ENCODE measurements around the gene GIMAP5. TPM values are rescaled to one million over a fixed set of nuclear protein-coding genes. Genes with fewer than 3 reads are reported as not detected.
A peak's percentile ranks its signal among the peaks of the same experiment; 100 is the strongest.

The GIMAP5 gene
- total RNA-seq, 2 donors from 2014 or later: 14.5 to 22.2 TPM

GRCh38 chr7:150734254-150734653 is 3.0 kb upstream of the GIMAP5 start:
- peaks cover 0 to 1% of the 10 kb centered on the region in 2 donors for H3K9me3 ChIP-seq

GRCh38 chr7:150735596-150736358 is 1.4 kb upstream of the GIMAP5 start:
- DNase-seq (ENCODE audit: low spot score): no peak
- Histone ChIP-seq H3K9me3 (no peaks in the 10 kb centered on the region), H3K27me3 (no peaks in the 10 kb centered on the region), H3K4me3 (no peak overlapping the region), H3K27ac (peak overlapping the region in 1 of 2 donors; percentile 67), H3K4me1 (peaks cover 0 to 7% of the 10 kb centered on the region in 2 donors), H3K36me3 (no peaks in the 10 kb centered on the region)
- TF ChIP-seq, protein P1, sequence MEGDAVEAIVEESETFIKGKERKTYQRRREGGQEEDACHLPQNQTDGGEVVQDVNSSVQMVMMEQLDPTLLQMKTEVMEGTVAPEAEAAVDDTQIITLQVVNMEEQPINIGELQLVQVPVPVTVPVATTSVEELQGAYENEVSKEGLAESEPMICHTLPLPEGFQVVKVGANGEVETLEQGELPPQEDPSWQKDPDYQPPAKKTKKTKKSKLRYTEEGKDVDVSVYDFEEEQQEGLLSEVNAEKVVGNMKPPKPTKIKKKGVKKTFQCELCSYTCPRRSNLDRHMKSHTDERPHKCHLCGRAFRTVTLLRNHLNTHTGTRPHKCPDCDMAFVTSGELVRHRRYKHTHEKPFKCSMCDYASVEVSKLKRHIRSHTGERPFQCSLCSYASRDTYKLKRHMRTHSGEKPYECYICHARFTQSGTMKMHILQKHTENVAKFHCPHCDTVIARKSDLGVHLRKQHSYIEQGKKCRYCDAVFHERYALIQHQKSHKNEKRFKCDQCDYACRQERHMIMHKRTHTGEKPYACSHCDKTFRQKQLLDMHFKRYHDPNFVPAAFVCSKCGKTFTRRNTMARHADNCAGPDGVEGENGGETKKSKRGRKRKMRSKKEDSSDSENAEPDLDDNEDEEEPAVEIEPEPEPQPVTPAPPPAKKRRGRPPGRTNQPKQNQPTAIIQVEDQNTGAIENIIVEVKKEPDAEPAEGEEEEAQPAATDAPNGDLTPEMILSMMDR (IDR thresholded peaks at IDR 0.05): no peak

More at GRCh38 chr7:150734254-150734653, 3.0 kb upstream of the GIMAP5 start:
- Histone ChIP-seq H3K27ac (no peak overlapping the region), H3K36me3 (no peaks in the 10 kb centered on the region), H3K4me3 (no peak overlapping the region), H3K4me1 (peaks cover 0 to 7% of the 10 kb centered on the region in 2 donors), H3K27me3 (no peaks in the 10 kb centered on the region)
- DNase-seq (ENCODE audit: low spot score): no peak
- TF ChIP-seq, protein P1 (IDR thresholded peaks at IDR 0.05): no peak

- Histone ChIP-seq H3K9me3 (no peaks in the 10 kb centered on the region), H3K27ac (peak overlapping the region; percentile 67 to 70), H3K36me3 (peaks cover 3% of the 10 kb centered on the region), H3K27me3 (no peaks in the 10 kb centered on the region), H3K4me1 (peaks cover 0 to 7% of the 10 kb centered on the region in 2 donors), H3K4me3 (peak overlapping the region; percentile 36 to 50)
- no peak for DNase-seq (ENCODE audit: low spot score)
- TF ChIP-seq, protein P1 (IDR thresholded peaks at IDR 0.05): no peak
Observed at GRCh38 chr7:150736864-150737263, 354 bp upstream of the GIMAP5 start.

- H3K27ac ChIP-seq: peak overlapping the region; percentile 67 to 70
- H3K4me3 ChIP-seq: peak overlapping the region; percentile 36 to 50
- peaks cover 15% of the 10 kb centered on the region for H3K36me3 ChIP-seq
- peaks cover 0 to 10% of the 10 kb centered on the region in 2 donors for H3K4me1 ChIP-seq
- no peaks in the 10 kb centered on the region for H3K9me3 ChIP-seq
- TF ChIP-seq, protein P1 (IDR thresholded peaks at IDR 0.05): no peak
- no peak for DNase-seq (ENCODE audit: low spot score)
- H3K27me3 ChIP-seq: no peaks in the 10 kb centered on the region
Observed at GRCh38 chr7:150738092-150738491, 874 bp downstream of the GIMAP5 start.

DNA sequence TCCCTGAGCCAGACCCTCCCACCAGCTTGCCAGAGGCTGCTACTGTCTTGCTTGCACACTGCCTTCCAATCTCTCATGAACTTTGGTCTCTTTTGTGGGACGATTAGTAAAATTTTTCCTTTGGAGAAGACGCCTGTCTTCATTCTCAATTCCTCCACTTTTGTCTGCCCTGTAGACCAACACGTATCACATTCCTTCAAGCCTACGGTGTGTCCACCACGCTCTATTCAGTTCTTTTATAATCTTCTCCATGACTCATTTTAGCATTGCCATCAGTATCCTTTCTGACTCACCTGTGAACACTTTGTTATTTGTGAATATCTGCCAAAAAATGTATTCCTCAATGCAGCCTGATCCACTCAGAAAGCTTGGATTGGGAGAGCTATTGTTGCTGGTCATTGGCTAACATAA is 1.4 kb downstream of the GIMAP5 start:
- Histone ChIP-seq H3K36me3 (peaks cover 19% of the 10 kb centered on the region), H3K9me3 (no peaks in the 10 kb centered on the region), H3K4me3 (peak overlapping the region; percentile 36 to 50), H3K27ac (peak overlapping the region; percentile 67 to 70), H3K27me3 (no peaks in the 10 kb centered on the region), H3K4me1 (peaks cover 0 to 15% of the 10 kb centered on the region in 2 donors)
- TF ChIP-seq, protein P1 (IDR thresholded peaks at IDR 0.05): no peak
- no peak for DNase-seq (ENCODE audit: low spot score)
